IMR-90 (cell line): ENCODE measurements around the gene OR13C5.
"Not testable (repeated sequence)": the region's sequence is repeated elsewhere in the genome, so short reads cannot be mapped to it uniquely, and the experiment has no call there.

Experiments
- BHLHE40 ChIP-seq: fragments of 150-350 bp; IDR thresholded peaks from 2 replicates; pipeline ENCODE4 v1.6.1; 2016; ENCODE audit warnings: mild to moderate bottlenecking, low read depth, low read length
- CTCF ChIP-seq: conservative IDR thresholded peaks from 2 replicates; pipeline ENCODE4 v1.5.1; 2012; ENCODE audit warnings: mild to moderate bottlenecking, low read depth, low read length, improper control_type of control experiment
- ELK1 ChIP-seq: fragments of 150-350 bp; IDR thresholded peaks from 2 replicates; pipeline ENCODE4 v1.6.1; 2016; ENCODE audit warnings: low read depth, mild to moderate bottlenecking, low read length, moderate library complexity, borderline replicate concordance
- MXI1 ChIP-seq: IDR thresholded peaks from 2 replicates; pipeline ENCODE4 v1.6.1; 2012; ENCODE audit warnings: low read depth, mild to moderate bottlenecking, low read length, moderate library complexity, borderline replicate concordance
- NFE2L2 ChIP-seq: fragments of 150-350 bp; IDR thresholded peaks from 2 replicates; pipeline ENCODE4 v1.6.1; 2016; ENCODE audit warnings: low read depth, mild to moderate bottlenecking, low read length
- POLR2A ChIP-seq: IDR thresholded peaks from 2 replicates; pipeline ENCODE4 v1.6.1; 2012; ENCODE audit warnings: mild to moderate bottlenecking, low read depth, low read length
- RAD21 ChIP-seq: IDR thresholded peaks from 2 replicates; pipeline ENCODE4 v1.6.1; 2012; ENCODE audit warnings: low read length, improper control_type of control experiment
- RCOR1 ChIP-seq: IDR thresholded peaks from 2 replicates; pipeline ENCODE4 v1.6.1; 2012; ENCODE audit warnings: mild to moderate bottlenecking, low read length, improper control_type of control experiment; ENCODE audit not compliant: insufficient replicate concordance
- SMC3 ChIP-seq: fragments of 150-350 bp; IDR thresholded peaks from 2 replicates; pipeline ENCODE4 v1.6.1; 2016; ENCODE audit warnings: low read depth, mild to moderate bottlenecking, antibody characterized with exemption, low read length, moderate library complexity
- TF ChIP-seq, protein P1 (sequence below): fragments of 150-350 bp; IDR thresholded peaks from 2 replicates; pipeline ENCODE4 v1.6.1; 2017; ENCODE audit warnings: mild to moderate bottlenecking, antibody characterized with exemption, low read length, low read depth

DNA sequence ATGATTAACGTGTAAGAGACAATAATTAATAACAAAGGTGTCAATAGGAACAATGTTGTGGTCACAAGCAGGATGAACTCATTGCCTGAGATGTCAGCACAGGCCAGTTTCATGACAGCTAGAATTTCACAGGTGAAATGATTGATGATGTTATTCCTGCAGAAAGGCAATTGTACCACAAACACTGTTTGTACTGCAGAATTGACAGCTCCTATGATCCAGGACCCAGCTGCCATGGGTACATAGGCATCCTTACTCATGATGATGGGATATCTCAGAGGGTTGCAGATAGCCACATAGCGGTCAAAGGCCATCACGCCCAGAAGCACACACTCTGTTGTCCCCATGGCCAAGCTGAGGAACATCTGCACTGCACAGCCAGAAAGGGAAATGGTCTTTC is 464 bp downstream of the OR13C5 start:
- TF ChIP-seq CTCF, POLR2A, MXI1, NFE2L2, RAD21, ELK1, RCOR1, BHLHE40, SMC3: not testable (repeated sequence)
- TF ChIP-seq, protein P1, sequence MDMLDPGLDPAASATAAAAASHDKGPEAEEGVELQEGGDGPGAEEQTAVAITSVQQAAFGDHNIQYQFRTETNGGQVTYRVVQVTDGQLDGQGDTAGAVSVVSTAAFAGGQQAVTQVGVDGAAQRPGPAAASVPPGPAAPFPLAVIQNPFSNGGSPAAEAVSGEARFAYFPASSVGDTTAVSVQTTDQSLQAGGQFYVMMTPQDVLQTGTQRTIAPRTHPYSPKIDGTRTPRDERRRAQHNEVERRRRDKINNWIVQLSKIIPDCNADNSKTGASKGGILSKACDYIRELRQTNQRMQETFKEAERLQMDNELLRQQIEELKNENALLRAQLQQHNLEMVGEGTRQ: not testable (repeated sequence)
